Measurements from ENCODE around the gene STAG1.
"Not testable (repeated sequence)": the region's sequence is repeated elsewhere in the genome, so short reads cannot be mapped to it uniquely, and the experiment has no call there.

STAG1 gene

GRCh38 chr3:136698361-136698760 is 53.8 kb downstream of the STAG1 start:
- DNase-seq, result no peak

GRCh38 chr3:136696797-136697196 is 55.4 kb downstream of the STAG1 start:
- no peak for DNase-seq

GRCh38 chr3:136694321-136694720 is 57.9 kb downstream of the STAG1 start:
- DNase-seq, result peak; percentile 35

DNA sequence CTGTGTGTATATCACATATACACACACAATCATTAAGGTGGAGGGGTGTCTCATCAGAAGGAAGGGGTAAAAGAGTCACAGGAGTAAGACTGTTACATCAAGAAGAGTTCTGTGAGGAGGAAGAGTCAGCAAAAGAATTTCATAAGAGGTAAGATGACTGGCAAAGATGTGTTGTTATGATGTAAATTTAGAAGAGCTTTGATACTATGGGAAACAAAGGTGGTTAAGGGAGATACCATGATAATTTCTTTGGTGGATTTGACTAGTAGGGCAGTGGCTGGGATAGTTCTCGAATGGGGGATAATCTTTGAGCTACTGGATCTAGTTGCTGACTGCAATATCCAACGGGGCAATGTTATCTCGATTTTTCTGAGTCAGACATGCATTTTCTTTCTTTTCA is 61.6 kb downstream of the STAG1 start:
- DNase-seq, result no peak

DNA sequence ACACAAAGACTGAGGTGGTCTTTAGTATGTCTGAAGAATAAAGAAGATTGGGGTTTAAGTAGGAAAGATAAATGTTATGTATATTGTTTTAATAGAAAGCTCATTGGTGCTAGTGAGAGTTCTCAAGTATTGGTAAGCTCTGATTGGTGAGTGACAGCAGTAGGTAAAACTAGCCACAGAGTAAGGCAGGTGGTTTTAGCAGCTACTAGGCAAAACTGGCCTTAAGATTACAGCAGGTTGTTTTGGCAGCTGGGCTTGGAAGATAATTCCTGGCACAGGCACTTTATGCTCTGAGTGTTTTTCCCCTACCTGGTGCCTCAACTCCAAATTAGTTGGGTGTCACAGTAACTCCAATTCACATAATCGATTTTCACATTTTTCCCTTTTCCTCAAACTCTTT is 66.3 kb downstream of the STAG1 start:
- no peak for DNase-seq

GRCh38 chr3:136682740-136683312 is 69.4 kb downstream of the STAG1 start:
- DNase-seq, result no peak

DNA sequence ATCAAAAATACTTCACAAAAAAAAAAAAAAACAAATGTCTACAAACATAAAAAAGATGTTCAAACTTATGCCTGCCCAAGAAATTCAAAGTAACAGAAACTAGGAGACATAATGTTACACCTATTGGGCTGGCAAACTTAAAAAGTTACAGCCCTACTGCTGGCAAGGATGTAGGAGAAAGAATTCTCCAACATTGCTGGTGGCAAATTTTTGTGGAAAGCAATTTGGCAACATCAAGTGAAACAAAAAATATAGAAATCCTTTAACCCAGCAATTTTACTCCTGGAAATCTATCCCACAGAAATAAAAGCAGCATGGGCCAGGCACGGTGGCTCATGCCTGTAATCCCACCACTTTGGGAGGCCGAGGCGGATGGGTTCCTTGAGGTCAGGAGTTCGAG is 73.2 kb downstream of the STAG1 start:
- DNase-seq, result no peak

- DNase-seq, result no peak
These were observed 76.2 kb downstream of the STAG1 start for GRCh38 chr3:136676009-136676408.

GRCh38 chr3:136675150-136675858 is 76.9 kb downstream of the STAG1 start:
- DNase-seq, result no peak

- DNase-seq, result no peak
These were observed 79.7 kb downstream of the STAG1 start for GRCh38 chr3:136672457-136672856.

DNA sequence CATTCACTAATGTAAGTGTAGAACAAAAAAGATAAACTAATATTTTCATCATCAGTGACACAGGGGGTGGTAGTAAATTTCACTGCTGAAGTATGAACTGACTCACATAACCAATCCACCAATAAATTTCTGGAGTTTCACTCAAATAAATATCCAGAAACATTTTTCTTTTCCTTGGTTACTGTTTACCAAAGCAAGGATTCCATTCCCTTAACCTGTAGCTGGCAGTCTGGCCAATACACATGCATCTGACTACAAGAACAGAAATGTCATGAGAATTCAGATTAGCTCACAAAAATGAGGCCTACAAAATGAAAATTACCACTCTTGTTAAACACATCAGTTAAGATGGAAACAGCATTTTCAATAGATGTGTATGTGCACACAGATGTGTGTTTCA is 80.3 kb downstream of the STAG1 start:
- DNase-seq, result no peak

GRCh38 chr3:136670166-136670565 is 82.0 kb downstream of the STAG1 start:
- DNase-seq, result no peak

- DNase-seq, result no peak
These were observed 85.1 kb downstream of the STAG1 start for GRCh38 chr3:136667081-136667480.

GRCh38 chr3:136666301-136666700 is 85.9 kb downstream of the STAG1 start:
- DNase-seq, result not testable (repeated sequence)

DNA sequence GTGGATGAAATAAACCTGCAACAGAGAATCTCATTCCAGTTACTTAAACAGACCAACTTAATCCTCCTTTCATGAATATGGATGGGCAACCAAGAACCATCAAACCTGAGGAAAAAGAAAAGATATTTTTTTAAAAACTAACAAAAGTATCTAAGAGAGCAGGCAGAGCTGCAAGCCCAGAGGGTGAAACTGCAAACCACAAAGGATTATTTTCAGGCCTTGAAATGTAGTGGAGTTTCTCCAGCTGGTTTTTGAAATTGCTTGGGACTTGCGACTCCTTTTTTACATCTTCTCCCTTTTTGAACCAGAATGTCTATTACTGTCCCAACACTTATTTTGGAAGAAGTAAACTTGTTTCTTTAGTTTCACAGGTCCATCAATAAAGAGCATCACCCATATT is 87.4 kb downstream of the STAG1 start:
- no peak for DNase-seq

GRCh38 chr3:136661282-136661681 is 90.9 kb downstream of the STAG1 start:
- DNase-seq, result no peak

GRCh38 chr3:136658946-136659682 is 93.1 kb downstream of the STAG1 start:
- no peak for DNase-seq

DNA sequence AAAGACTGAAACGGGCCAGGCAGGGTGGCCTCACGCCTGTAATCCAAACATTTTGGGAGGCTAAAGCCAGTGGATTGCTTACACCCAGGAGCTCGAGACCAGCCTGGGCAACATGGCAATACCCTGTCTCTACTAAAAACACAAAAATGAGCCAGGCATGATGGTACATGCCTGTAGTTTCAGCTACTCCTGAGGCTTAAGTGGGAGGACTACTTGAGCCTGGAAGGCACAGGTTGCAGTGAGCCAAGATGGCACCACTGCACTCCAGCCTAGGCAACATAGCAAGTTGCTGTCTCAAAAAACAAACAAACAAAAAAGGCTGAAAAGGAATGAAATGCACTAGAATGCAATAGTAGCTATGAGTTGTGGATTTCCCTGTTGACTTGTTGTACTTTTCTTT is 94.7 kb downstream of the STAG1 start:
- DNase-seq, result no peak

DNA sequence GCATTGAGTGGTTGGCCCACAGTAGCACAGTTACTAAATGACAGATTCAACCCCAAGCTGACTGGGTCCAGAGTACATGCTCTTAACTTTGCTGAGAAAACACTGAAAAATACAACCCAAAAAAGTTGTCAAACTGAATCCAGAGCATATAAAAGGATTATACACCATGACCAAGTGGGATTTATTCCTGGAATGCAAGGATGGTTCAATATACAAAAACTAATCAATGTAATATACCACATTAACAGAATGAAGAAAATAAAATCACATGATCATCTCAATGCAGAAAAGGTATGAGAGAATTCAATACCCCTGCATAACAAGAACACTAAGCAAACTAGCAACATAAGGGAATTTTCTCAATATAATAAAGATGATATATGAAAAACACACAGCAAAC is 98.5 kb downstream of the STAG1 start:
- DNase-seq, result no peak

GRCh38 chr3:136651581-136651980 is 100.6 kb downstream of the STAG1 start:
- no peak for DNase-seq

DNA sequence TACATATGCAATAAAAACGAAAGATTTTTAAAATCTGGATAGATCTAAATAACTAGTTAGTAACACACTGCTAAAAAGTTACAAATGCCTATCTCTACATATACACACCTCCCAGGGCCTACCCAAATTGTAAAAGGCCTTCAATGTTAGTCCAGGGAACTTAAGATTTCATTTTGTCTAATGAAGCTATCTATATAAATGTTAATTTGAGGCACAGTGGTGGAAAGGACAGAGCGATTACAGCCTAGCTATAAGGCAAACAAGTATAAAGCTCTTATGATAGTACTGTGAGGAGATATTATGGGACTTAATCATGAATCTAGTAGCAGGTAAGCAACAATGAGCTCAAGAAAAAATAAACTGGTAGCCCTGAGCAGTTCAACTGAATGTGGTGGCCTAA is 101.7 kb downstream of the STAG1 start:
- DNase-seq, result no peak

GRCh38 chr3:136645915-136646314 is 106.3 kb downstream of the STAG1 start:
- no peak for DNase-seq

DNA sequence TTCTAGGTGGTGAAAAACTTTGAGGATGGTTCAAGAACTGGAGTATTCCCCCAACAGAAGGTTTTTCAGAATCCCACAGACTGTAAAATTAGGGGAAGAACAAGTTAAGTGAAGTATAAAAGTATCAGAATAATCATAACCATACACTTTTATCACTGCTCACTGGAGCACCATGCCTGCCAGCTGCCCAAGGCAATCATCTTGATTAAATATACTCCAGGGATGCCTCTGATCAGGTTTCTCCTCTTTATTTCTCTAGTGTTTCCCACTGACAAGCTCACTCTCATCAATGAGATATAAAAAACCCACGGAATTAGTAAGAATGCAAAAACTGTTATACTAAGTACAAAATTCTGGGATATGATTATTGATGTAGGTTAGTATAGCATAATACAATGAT is 108.0 kb downstream of the STAG1 start:
- no peak for DNase-seq

DNA sequence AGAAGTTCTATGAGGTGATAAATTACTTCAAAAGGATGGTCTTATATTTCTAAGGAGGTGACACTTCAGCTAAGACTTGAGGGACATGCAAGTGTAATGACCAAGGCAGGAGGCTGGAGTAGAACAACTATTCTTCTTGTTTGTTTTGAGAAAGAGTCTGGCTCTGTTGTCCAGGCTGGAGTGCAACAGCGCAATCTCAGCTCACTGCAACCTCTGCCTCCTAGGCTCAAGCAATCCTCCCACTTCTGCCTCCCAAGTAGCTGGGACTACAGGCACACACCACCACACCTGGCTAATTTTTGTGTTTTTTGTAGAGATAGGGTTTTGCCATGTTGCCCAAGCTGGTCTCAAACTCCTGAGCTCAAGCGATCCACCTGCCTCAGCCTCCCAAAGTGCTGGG is 108.8 kb downstream of the STAG1 start:
- DNase-seq, result not testable (repeated sequence)

Data from CD4-positive, alpha-beta T cell treated with Interleukin-15 for 1 hour (primary cell).